Fibroblast of skin of back (primary cell): Measurements from ENCODE around the gene MAPRE3.

Experiments
- DNase-seq: peaks from one replicate; pipeline ENCODE4 v3.0.0-alpha.2; 2013

The MAPRE3 gene

GRCh38 chr2:27042159-27042661 is 71.8 kb downstream of the MAPRE3 start:
- DNase-seq: no peak

- no peak for DNase-seq
These were observed 72.7 kb downstream of the MAPRE3 start for GRCh38 chr2:27042985-27043634.

- no peak for DNase-seq
These were observed 79.2 kb downstream of the MAPRE3 start for GRCh38 chr2:27049422-27050280.

- peak; percentile 95 for DNase-seq
These were observed 80.0 kb downstream of the MAPRE3 start for GRCh38 chr2:27050281-27050995.

GRCh38 chr2:27050996-27051901 is 80.8 kb downstream of the MAPRE3 start, which contains the start of gene AGBL5:
Gene AGBL5 (plus strand): TSS chr2:27051668. CDS start chr2:27052959, 1,291 bp downstream.
- DNase-seq: peak; percentile 89

GRCh38 chr2:27051902-27052645 is 81.6 kb downstream of the MAPRE3 start:
- no peak for DNase-seq

GRCh38 chr2:27053321-27053720 is 82.9 kb downstream of the MAPRE3 start:
- no peak for DNase-seq

- no peak for DNase-seq
These were observed 83.3 kb downstream of the MAPRE3 start for GRCh38 chr2:27053776-27054175.

- DNase-seq: no peak
These were observed 84.3 kb downstream of the MAPRE3 start for GRCh38 chr2:27054721-27055120.

GRCh38 chr2:27057184-27057583 is 86.7 kb downstream of the MAPRE3 start:
- no peak for DNase-seq

- DNase-seq: no peak
These were observed 87.8 kb downstream of the MAPRE3 start for GRCh38 chr2:27058210-27058609.

- DNase-seq: no peak
These were observed 88.8 kb downstream of the MAPRE3 start for GRCh38 chr2:27059141-27059820.

- no peak for DNase-seq
These were observed 89.9 kb downstream of the MAPRE3 start for GRCh38 chr2:27060323-27060722.

GRCh38 chr2:27065128-27065527 is 94.7 kb downstream of the MAPRE3 start:
- DNase-seq: no peak

GRCh38 chr2:27067385-27067784 is 96.9 kb downstream of the MAPRE3 start:
- DNase-seq: no peak

- no peak for DNase-seq
These were observed 99.0 kb downstream of the MAPRE3 start for GRCh38 chr2:27069436-27069835.

- DNase-seq: no peak
These were observed 99.7 kb downstream of the MAPRE3 start for GRCh38 chr2:27069961-27070618.

- no peak for DNase-seq
These were observed 100.3 kb downstream of the MAPRE3 start for GRCh38 chr2:27070653-27071276.

- DNase-seq: peak; percentile 93
These were observed 101.0 kb downstream of the MAPRE3 start, which contains the start of gene OST4 for GRCh38 chr2:27071277-27071989. Gene OST4 (minus strand): TSS chr2:27071654.
